ENCODE measurements around the gene DEF6.

- TF ChIP-seq LEF1 (IDR thresholded peaks at IDR 0.05; ENCODE audit: borderline replicate concordance) (no peak), FOXA1 (IDR thresholded peaks at IDR 0.05) (no peak), FOXM1 (IDR thresholded peaks at IDR 0.05; ENCODE audit: borderline replicate concordance) (no peak)
Measured at GRCh38 chr6:35297601-35298481, at the start of gene DEF6.
